ENCODE measurements around the gene C2orf92.

The C2orf92 gene

DNA sequence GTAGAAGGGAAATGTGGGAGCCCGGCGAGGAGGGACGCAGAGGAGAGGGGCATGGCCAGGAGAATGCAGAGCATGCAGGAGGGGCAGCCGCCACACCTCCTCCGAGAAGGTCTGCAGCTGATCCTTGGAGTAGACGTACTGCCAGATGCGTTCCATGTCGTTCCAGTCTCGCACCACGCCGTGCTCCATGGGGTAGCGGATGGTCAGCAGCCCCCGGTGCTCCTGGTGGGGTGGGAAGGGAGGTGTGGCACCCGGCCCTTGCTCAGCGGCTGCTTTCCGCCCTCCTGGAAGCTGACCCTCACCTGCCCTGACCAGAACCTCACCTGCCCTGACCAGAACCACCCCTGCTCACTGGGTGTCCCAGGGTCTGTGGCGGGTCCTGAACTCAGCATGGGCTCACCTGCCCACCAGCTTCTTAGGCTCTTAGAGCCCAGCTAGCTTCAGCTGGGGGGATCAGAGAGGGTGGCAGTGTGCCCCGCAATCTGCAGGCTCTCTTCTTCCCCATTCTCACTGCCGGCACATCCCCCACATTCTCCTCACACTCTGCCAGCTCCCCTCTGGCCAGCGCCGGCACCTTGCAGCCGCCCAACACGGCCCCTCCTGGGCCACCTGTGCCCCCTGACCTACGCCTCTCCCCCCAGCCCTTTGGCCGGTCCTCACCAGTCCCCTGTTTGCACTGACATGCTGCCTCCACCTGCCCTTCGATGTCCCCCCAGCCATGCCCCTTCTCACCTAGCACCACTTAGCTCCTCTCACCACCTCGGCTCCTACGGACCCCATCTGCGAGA lies 10.1 kb upstream of the C2orf92 start:
- TF ChIP-seq, protein P1, sequence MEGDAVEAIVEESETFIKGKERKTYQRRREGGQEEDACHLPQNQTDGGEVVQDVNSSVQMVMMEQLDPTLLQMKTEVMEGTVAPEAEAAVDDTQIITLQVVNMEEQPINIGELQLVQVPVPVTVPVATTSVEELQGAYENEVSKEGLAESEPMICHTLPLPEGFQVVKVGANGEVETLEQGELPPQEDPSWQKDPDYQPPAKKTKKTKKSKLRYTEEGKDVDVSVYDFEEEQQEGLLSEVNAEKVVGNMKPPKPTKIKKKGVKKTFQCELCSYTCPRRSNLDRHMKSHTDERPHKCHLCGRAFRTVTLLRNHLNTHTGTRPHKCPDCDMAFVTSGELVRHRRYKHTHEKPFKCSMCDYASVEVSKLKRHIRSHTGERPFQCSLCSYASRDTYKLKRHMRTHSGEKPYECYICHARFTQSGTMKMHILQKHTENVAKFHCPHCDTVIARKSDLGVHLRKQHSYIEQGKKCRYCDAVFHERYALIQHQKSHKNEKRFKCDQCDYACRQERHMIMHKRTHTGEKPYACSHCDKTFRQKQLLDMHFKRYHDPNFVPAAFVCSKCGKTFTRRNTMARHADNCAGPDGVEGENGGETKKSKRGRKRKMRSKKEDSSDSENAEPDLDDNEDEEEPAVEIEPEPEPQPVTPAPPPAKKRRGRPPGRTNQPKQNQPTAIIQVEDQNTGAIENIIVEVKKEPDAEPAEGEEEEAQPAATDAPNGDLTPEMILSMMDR (IDR thresholded peaks at IDR 0.05), result no peak

DNA sequence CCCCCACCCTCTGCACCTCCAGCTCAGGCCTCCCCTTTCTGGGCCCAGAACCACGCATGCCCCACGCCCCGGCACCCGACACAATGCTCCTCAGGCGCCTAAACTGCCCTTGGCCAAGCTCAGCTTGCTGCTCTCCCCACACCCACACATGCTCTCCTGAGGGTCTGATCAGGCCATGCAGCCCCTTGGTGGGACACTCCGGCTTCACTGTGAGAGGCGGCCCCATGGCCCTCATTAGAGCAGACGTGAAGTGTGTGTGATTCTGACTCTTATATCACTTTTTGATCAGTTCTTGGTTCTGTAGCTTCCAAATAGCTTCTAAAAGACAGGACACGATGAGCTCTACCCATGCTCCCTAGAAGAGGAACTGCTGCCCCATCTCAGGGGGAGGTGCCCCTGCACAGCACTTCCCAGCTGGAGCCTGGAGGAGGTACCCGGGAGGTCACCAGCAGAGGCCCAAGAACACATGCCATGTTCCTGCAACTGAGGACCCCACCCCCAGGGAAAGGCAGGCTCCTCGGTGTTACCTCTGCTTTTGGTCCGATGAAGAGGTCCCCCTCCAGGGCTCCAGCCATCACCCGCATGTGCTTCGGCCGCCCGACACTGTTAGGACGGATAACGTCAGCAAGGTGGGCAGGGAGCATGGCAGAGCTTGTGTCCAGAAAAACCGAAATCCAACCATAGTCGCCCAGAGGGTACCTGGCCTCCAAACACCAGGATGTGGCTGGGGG lies 9.3 kb upstream of the C2orf92 start:
- TF ChIP-seq, protein P1 (IDR thresholded peaks at IDR 0.05), result no peak

DNA sequence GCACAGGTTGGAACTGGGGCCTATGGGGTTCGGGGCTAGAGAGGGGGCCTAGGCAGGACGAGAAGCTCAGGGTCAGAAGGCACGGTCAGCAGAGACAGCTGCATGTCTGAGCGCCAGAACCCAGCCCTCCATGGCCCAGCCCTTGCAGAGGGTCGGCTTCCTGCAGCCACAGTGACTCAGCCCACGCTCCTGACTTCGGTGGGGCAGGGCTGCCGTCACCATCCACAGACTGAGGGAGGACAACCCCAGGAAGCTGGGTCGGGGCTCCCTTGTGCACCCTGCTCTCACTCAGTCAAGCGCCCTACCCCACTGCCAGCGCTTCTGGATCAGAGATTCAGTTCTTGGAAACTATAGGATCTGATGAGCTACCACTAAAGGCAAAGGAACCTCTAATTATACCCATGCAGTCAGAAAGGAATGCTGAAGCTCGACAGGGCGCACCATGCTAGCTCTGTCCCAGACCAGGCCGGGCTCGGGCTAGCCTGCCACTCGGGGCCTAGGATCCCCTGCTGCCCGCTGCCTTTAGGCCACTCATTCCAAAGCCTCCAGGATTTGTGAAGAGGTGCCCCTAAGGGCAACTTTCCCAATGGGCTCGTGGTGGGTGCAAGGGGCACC lies 8.6 kb upstream of the C2orf92 start:
- TF ChIP-seq, protein P1 (IDR thresholded peaks at IDR 0.05), result no peak

DNA sequence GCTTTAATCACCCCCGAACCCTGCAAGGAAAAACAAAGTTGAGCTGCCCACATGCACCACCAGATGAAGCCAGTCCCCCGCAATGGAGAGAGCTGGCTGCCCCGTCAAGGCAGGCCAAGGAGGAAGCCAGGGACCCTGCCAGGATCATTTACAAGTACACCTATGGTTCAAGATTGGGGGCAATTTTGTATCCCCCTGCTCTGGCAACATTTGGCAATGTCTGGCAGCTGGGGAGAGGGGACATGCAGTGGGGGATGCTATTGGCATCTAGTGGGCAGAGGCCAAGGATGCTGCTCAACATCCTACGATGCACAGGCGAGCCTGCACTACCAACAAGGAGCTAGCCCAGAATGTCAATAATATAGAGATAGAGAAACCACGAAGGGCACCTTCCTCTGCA lies 7.6 kb upstream of the C2orf92 start:
- TF ChIP-seq, protein P1 (IDR thresholded peaks at IDR 0.05), result no peak

DNA sequence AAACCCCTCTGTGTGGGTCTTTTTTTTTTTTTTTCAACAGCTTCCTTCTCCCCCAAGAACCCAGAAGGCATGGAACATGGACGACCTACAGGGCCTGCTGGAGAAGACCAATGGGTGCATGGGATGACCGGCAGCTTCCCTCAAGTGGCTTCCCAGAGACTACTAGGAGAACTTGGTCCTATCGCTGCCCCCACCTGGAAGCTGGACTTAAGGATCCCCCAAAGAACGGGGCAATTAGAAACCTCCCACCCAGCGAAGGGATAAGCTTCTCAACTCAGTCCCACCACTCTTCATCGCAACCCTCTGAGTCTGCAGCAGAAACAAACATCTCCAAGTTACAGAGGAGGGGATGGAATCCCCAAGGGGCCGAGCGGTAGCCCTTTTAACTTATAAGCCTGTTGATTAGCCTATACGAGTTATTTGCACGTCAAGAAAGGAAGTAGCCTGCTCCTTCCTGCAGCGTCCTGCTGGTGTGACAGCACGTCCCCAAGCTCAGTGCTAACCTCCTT lies 7.1 kb upstream of the C2orf92 start:
- TF ChIP-seq, protein P1 (IDR thresholded peaks at IDR 0.05), result no peak

DNA sequence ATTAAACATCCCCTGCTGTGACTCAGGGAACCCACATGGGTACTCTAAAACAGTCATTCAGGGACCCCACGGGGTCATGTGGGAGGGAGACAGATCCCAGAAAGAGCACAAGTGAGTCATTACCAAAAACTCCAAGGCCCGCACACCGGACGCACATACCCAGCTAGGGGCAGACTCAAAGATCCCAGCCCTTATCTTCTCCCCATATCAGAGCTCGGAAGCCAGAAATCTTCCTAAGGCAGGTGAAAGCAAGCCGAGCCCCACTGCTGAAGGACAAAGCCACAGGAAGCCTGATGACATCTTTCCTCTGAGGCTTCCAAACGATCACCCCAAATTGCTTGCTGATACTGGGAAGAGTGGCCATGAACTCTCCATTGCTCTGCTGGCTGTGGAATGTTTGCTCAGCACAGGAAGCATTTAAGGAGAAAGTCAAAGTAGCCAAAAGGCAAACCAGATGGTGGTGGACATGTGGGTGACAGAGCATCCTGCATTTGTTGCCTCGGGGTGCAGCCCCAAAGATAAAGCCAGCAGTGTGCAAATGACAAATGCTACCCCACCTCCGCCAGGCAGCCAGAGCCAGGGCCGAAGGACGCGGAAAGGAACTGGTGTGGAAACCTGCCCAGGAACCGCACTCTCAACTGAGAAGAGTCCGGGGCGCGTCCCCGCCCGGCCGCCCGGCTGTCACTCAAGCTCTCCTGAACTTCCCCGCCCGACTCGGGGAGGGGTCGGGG lies 6.5 kb upstream of the C2orf92 start:
- TF ChIP-seq, protein P1 (IDR thresholded peaks at IDR 0.05), result no peak

DNA sequence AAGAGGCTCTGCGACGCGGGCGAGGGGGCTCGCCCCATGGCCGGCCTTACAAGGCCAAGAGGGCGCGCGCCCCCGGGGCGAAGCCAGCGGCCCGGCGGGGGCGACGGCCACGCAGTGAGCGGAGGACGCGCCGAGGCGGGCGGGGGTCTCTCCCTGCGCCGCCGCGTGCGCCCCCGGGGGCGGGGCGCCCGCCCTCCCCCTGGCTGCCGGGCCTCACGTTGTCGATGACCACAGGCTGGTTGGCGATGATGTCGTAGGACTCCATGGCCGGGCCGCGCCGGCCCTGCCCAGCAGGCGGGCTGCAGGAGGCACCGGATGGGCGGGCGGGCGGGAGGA lies 5.9 kb upstream of the C2orf92 start:
- TF ChIP-seq, protein P1 (IDR thresholded peaks at IDR 0.05), result no peak

Measured in LNCAP (cell line).